Measurements from ENCODE around the gene PUS7L. TPM values are rescaled to one million over a fixed set of nuclear protein-coding genes. Genes with fewer than 3 reads are reported as not detected.

PUS7L gene
- total and polyA plus RNA-seq, 2 experiments from 2014 or later: 36.0 to 66.1 TPM

GRCh38 chr12:43797561-43798217, 39.1 kb upstream of the PUS7L start:
- Mint-ChIP-seq H3K36me3 (ENCODE audit: low read depth) (peaks cover 64% of the 10 kb centered on the region), H3K4me3 (no peak overlapping the region)
- H3K27ac ChIP-seq (ENCODE audit: low read depth): no peak overlapping the region

GRCh38 chr12:43795716-43796280, 37.2 kb upstream of the PUS7L start:
- Histone ChIP-seq H3K4me2 (no peak overlapping the region), H3K79me2 (replicated peaks; ENCODE audit: insufficient read depth) (no peaks in the 10 kb centered on the region), H3K4me1 (ENCODE audit: insufficient read depth) (no peaks in the 10 kb centered on the region), H3K4me3 (no peak overlapping the region), H3K36me3 (ENCODE audit: insufficient read depth) (peaks cover 52% of the 10 kb centered on the region), H3K9me2 (ENCODE audit: insufficient read depth) (no peaks in the 10 kb centered on the region), H4K20me1 (replicated peaks; ENCODE audit: insufficient read depth) (peaks cover 12% of the 10 kb centered on the region), H2AFZ (no peak overlapping the region), H3F3A (replicated peaks; ENCODE audit: low read depth) (no peaks in the 10 kb centered on the region), H3K27ac (ENCODE audit: low read depth) (no peak overlapping the region), H3K27me3 (ENCODE audit: insufficient read depth) (no peaks in the 10 kb centered on the region)
- Mint-ChIP-seq H3K4me3 (no peak overlapping the region), H3K4me1 (no peaks in the 10 kb centered on the region), H3K27me3 (ENCODE audit: insufficient read depth, low read depth, poor library complexity) (peaks cover 3% of the 10 kb centered on the region), H3K36me3 (ENCODE audit: low read depth) (peaks cover 55% of the 10 kb centered on the region), H3K9me3 (no peaks in the 10 kb centered on the region), H3K27ac (no peak overlapping the region)
- DNase-seq (ENCODE audit: low spot score): no peak
- no peak for ATAC-seq
- TF ChIP-seq JUNB (IDR thresholded peaks at IDR 0.05; ENCODE audit: unreplicated experiment) (no peak), POLR2AphosphoS5 (IDR thresholded peaks at IDR 0.05; ENCODE audit: low read depth) (no peak), ZNF331 (CRISPR knock-in tag; IDR thresholded peaks at IDR 0.05; ENCODE audit: low read depth) (no peak), EZH2phosphoT487 (IDR thresholded peaks at IDR 0.05; ENCODE audit: unreplicated experiment) (no peak), CTCF (conservative IDR thresholded peaks at IDR 0.05; ENCODE audit: low read depth in 2 of 2) (no peak), ETS1 (IDR thresholded peaks at IDR 0.05) (no peak), EZH2 (IDR thresholded peaks at IDR 0.05; ENCODE audit: low read depth, unreplicated experiment) (no peak)

More at GRCh38 chr12:43797561-43798217, 39.1 kb upstream of the PUS7L start:
- Mint-ChIP-seq H3K27me3 (ENCODE audit: insufficient read depth, low read depth, poor library complexity) (peaks cover 3% of the 10 kb centered on the region), H3K9me3 (no peaks in the 10 kb centered on the region), H3K4me1 (no peaks in the 10 kb centered on the region), H3K27ac (no peak overlapping the region)
- TF ChIP-seq REST (IDR thresholded peaks at IDR 0.05; ENCODE audit: unreplicated experiment) (no peak), NANOG (IDR thresholded peaks at IDR 0.05; ENCODE audit: borderline replicate concordance) (no peak), ETS1 (IDR thresholded peaks at IDR 0.05) (no peak)
- peaks cover 12% of the 10 kb centered on the region for H4K20me1 ChIP-seq (replicated peaks; ENCODE audit: insufficient read depth)
- H3K79me2 ChIP-seq (replicated peaks; ENCODE audit: insufficient read depth): no peaks in the 10 kb centered on the region
- H2AFZ ChIP-seq: no peak overlapping the region
- H3K36me3 ChIP-seq (ENCODE audit: insufficient read depth): peaks cover 62% of the 10 kb centered on the region
- no peaks in the 10 kb centered on the region for H3K4me1 ChIP-seq (ENCODE audit: insufficient read depth)
- no peak overlapping the region for H3K4me2 ChIP-seq
- ATAC-seq: no peak
- no peaks in the 10 kb centered on the region for H3F3A ChIP-seq (replicated peaks; ENCODE audit: low read depth)
- H3K4me3 ChIP-seq: no peak overlapping the region
- H3K27me3 ChIP-seq (ENCODE audit: insufficient read depth): no peaks in the 10 kb centered on the region
- H3K9me2 ChIP-seq (ENCODE audit: insufficient read depth): no peaks in the 10 kb centered on the region
- DNase-seq (ENCODE audit: low spot score): no peak

Measured in GM23338 (cell line).